ENCODE data around the gene SNX1.
"Not testable (repeated sequence)": the region's sequence is repeated elsewhere in the genome, so short reads cannot be mapped to it uniquely, and the experiment has no call there.

SNX1 gene

GRCh38 chr15:64095795-64096667 is at the start of gene SNX1:
Gene SNX1 (plus strand): TSS chr15:64095982. CDS start chr15:64096014, 32 bp downstream.
- Mint-ChIP-seq H3K27me3 (no peaks in the 10 kb centered on the region), H3K36me3 (peaks cover 5% of the 10 kb centered on the region), H3K4me1 (peaks cover 62% of the 10 kb centered on the region), H3K4me3 (peak within 1 kb of the TSS; percentile 97), H3K27ac (peak within 1 kb of the TSS; percentile 98), H3K9me3 (no peaks in the 10 kb centered on the region)

- Mint-ChIP-seq H3K9me3 (no peaks in the 10 kb centered on the region), H3K4me1 (peaks cover 13% of the 10 kb centered on the region), H3K36me3 (no peaks in the 10 kb centered on the region), H3K4me3 (peak within 1 kb of the TSS; percentile 84), H3K27me3 (peaks cover 6% of the 10 kb centered on the region), H3K27ac (no peak within 1 kb of the TSS)
These were observed 49.2 kb upstream of the SNX1 start, which contains the start of gene DAPK2 for GRCh38 chr15:64046421-64047153. Gene DAPK2 (minus strand): TSS chr15:64046485. CDS start chr15:64040261, 6,224 bp downstream.

GRCh38 chr15:64048781-64049460 is 46.9 kb upstream of the SNX1 start:
- peaks cover 6% of the 10 kb centered on the region for H3K27me3 Mint-ChIP-seq
- H3K36me3 Mint-ChIP-seq: no peaks in the 10 kb centered on the region
- peaks cover 13% of the 10 kb centered on the region for H3K4me1 Mint-ChIP-seq
- no peaks in the 10 kb centered on the region for H3K9me3 Mint-ChIP-seq
- no peak overlapping the region for H3K27ac Mint-ChIP-seq
- no peak overlapping the region for H3K4me3 Mint-ChIP-seq

- Mint-ChIP-seq H3K27me3 (peaks cover 6% of the 10 kb centered on the region), H3K4me1 (peaks cover 11% of the 10 kb centered on the region), H3K27ac (no peak overlapping the region), H3K36me3 (no peaks in the 10 kb centered on the region), H3K9me3 (no peaks in the 10 kb centered on the region), H3K4me3 (no peak overlapping the region)
These were observed 45.3 kb upstream of the SNX1 start for GRCh38 chr15:64050281-64051092.

GRCh38 chr15:64051093-64051402 is 44.7 kb upstream of the SNX1 start:
- peaks cover 6% of the 10 kb centered on the region for H3K27me3 Mint-ChIP-seq
- peaks cover 9% of the 10 kb centered on the region for H3K4me1 Mint-ChIP-seq
- H3K4me3 Mint-ChIP-seq: no peak overlapping the region
- no peak overlapping the region for H3K27ac Mint-ChIP-seq
- no peaks in the 10 kb centered on the region for H3K36me3 Mint-ChIP-seq
- no peaks in the 10 kb centered on the region for H3K9me3 Mint-ChIP-seq

- Mint-ChIP-seq H3K4me3 (no peak overlapping the region), H3K27ac (no peak overlapping the region), H3K4me1 (peaks cover 7% of the 10 kb centered on the region), H3K27me3 (peaks cover 6% of the 10 kb centered on the region), H3K9me3 (no peaks in the 10 kb centered on the region), H3K36me3 (no peaks in the 10 kb centered on the region)
These were observed 44.1 kb upstream of the SNX1 start for GRCh38 chr15:64051407-64052259.

GRCh38 chr15:64052925-64053491 is 42.8 kb upstream of the SNX1 start:
- H3K4me3 Mint-ChIP-seq: no peak overlapping the region
- peaks cover 3% of the 10 kb centered on the region for H3K27me3 Mint-ChIP-seq
- no peaks in the 10 kb centered on the region for H3K36me3 Mint-ChIP-seq

GRCh38 chr15:64053674-64054073 is 42.1 kb upstream of the SNX1 start:
- not testable (repeated sequence) for H3K27ac Mint-ChIP-seq, H3K36me3 Mint-ChIP-seq, H3K27me3 Mint-ChIP-seq, H3K4me1 Mint-ChIP-seq, H3K9me3 Mint-ChIP-seq, H3K4me3 Mint-ChIP-seq

More at GRCh38 chr15:64052925-64053491, 42.8 kb upstream of the SNX1 start:
- Mint-ChIP-seq H3K4me1 (peaks cover 3% of the 10 kb centered on the region), H3K27ac (no peak overlapping the region), H3K9me3 (no peaks in the 10 kb centered on the region)

GRCh38 chr15:64058279-64058678 is 37.5 kb upstream of the SNX1 start:
- Mint-ChIP-seq H3K4me3 (no peak overlapping the region), H3K36me3 (no peaks in the 10 kb centered on the region), H3K4me1 (no peaks in the 10 kb centered on the region), H3K9me3 (no peaks in the 10 kb centered on the region), H3K27ac (no peak overlapping the region), H3K27me3 (no peaks in the 10 kb centered on the region)

GRCh38 chr15:64059104-64059503 is 36.7 kb upstream of the SNX1 start:
- H3K4me1 Mint-ChIP-seq, H3K27ac Mint-ChIP-seq, H3K36me3 Mint-ChIP-seq, H3K4me3 Mint-ChIP-seq, H3K9me3 Mint-ChIP-seq, H3K27me3 Mint-ChIP-seq: not testable (repeated sequence)

- no peaks in the 10 kb centered on the region for H3K27me3 Mint-ChIP-seq
- H3K9me3 Mint-ChIP-seq: no peaks in the 10 kb centered on the region
- H3K27ac Mint-ChIP-seq: no peak overlapping the region
- H3K4me1 Mint-ChIP-seq: no peaks in the 10 kb centered on the region
- no peaks in the 10 kb centered on the region for H3K36me3 Mint-ChIP-seq
- no peak overlapping the region for H3K4me3 Mint-ChIP-seq
These were observed 35.1 kb upstream of the SNX1 start for GRCh38 chr15:64060716-64061115.

GRCh38 chr15:64066451-64066850 is 29.3 kb upstream of the SNX1 start:
- Mint-ChIP-seq H3K4me3 (no peak overlapping the region), H3K27ac (no peak overlapping the region), H3K4me1 (no peaks in the 10 kb centered on the region), H3K36me3 (no peaks in the 10 kb centered on the region), H3K9me3 (no peaks in the 10 kb centered on the region), H3K27me3 (no peaks in the 10 kb centered on the region)

GRCh38 chr15:64067564-64068030 is 28.2 kb upstream of the SNX1 start:
- Mint-ChIP-seq H3K9me3 (no peaks in the 10 kb centered on the region), H3K27me3 (no peaks in the 10 kb centered on the region), H3K4me3 (no peak overlapping the region), H3K27ac (no peak overlapping the region), H3K4me1 (no peaks in the 10 kb centered on the region), H3K36me3 (no peaks in the 10 kb centered on the region)

GRCh38 chr15:64068133-64068532 is 27.6 kb upstream of the SNX1 start:
- Mint-ChIP-seq H3K4me1 (no peaks in the 10 kb centered on the region), H3K27ac (no peak overlapping the region), H3K36me3 (no peaks in the 10 kb centered on the region), H3K4me3 (no peak overlapping the region), H3K9me3 (no peaks in the 10 kb centered on the region), H3K27me3 (no peaks in the 10 kb centered on the region)

Measured in activated naive CD4-positive, alpha-beta T cell treated with anti-CD3 and anti-CD28 coated beads, Interleukin-2, amount 50 U/mL, for 24 hours (primary cell).